OCI-LY7 (cell line): ENCODE data around the gene CTXN3. TPM values are rescaled to one million over a fixed set of nuclear protein-coding genes. Genes with fewer than 3 reads are reported as not detected.

Experiments used
- BruUV-seq: library from RNA; stranded (reverse); fragments of 400-500 nt; replicated peaks from 2 replicates; lab custom pipeline; 2021; lab: Mats Ljungman, UMichigan
- CTCF ChIA-PET: fragments of 300-600 bp; sonication (Branson Sonifier 250); formaldehyde crosslinking; loops from one replicate; lab custom pipeline; 2022; ENCODE audit warnings: antibody characterized with exemption; ENCODE audit not compliant: unreplicated experiment; lab: Charles Lee
- POLR2A ChIA-PET: fragments of 300-600 bp; sonication (Branson Sonifier 250); formaldehyde crosslinking; loops from one replicate; lab custom pipeline; 2022; ENCODE audit warnings: antibody characterized with exemption; lab: Charles Lee
- DNase-seq: peaks from one replicate; pipeline ENCODE4 v3.0.0-alpha.2; 2015; ENCODE audit warnings: low spot score
- H2AFZ ChIP-seq: fragments of 200-600 bp; sonication (generic), shearing (Covaris generic); 2 replicates; pipeline ENCODE4 v1.6.1; 2014; ENCODE audit warnings: mild to moderate bottlenecking, antibody characterized with exemption, low read length, moderate library complexity
- H3K27ac ChIP-seq: fragments of 200-600 bp; sonication (generic); 2 replicates; pipeline ENCODE4 v1.5.1; 2014; ENCODE audit warnings: mixed run types, low read depth, mild to moderate bottlenecking, moderate library complexity, low read length, inconsistent platforms; ENCODE audit not compliant: poor library complexity, severe bottlenecking
- H3K36me3 ChIP-seq: fragments of 200-600 bp; sonication (generic); 2 replicates; pipeline ENCODE4 v1.6.1; 2014; ENCODE audit warnings: mild to moderate bottlenecking, antibody characterized with exemption, low read length, moderate library complexity, mixed read lengths; ENCODE audit not compliant: insufficient read depth
- H3K4me1 ChIP-seq: fragments of 200-600 bp; sonication (generic); 2 replicates; pipeline ENCODE4 v1.5.1; 2014; ENCODE audit warnings: mild to moderate bottlenecking, low read length; ENCODE audit not compliant: insufficient read depth, poor library complexity, severe bottlenecking
- H3K4me2 ChIP-seq: fragments of 200-600 bp; sonication (generic); 2 replicates; pipeline ENCODE4 v1.6.1; 2014; ENCODE audit warnings: mild to moderate bottlenecking, low read length
- H3K4me3 ChIP-seq: fragments of 200-600 bp; sonication (generic); 2 replicates; pipeline ENCODE4 v1.5.1; 2014; ENCODE audit warnings: mild to moderate bottlenecking, low read depth, low read length; ENCODE audit not compliant: poor library complexity, severe bottlenecking
- H3K79me2 ChIP-seq: fragments of 200-600 bp; sonication (generic); 2 replicates; pipeline ENCODE4 v1.6.1; 2016; ENCODE audit warnings: low read depth, mild to moderate bottlenecking, low read length, moderate library complexity, mixed read lengths; ENCODE audit not compliant: insufficient read depth
- H3K9me2 ChIP-seq: fragments of 200-600 bp; sonication (generic); 2 replicates; pipeline ENCODE4 v1.6.1; 2016; ENCODE audit warnings: mild to moderate bottlenecking, low read length, mixed read lengths; ENCODE audit not compliant: insufficient read depth
- H3K9me3 ChIP-seq: fragments of 200-600 bp; sonication (generic); 2 replicates; pipeline ENCODE4 v1.6.1; 2014; ENCODE audit warnings: mild to moderate bottlenecking, mixed run types, low read length, mixed read lengths
- H4K20me1 ChIP-seq: fragments of 200-600 bp; sonication (generic); 2 replicates; pipeline ENCODE4 v1.6.1; 2014; ENCODE audit warnings: mild to moderate bottlenecking, antibody characterized with exemption, low read length, moderate library complexity, mixed read lengths; ENCODE audit not compliant: insufficient read depth
- CTCF ChIP-seq: fragments of 200-600 bp; sonication (generic); conservative IDR thresholded peaks from 2 replicates; pipeline ENCODE4 v1.5.1; 2014; ENCODE audit warnings: mild to moderate bottlenecking, antibody characterized with exemption, low read length, moderate library complexity, mixed read lengths
- EZH2phosphoT487 ChIP-seq: fragments of 200-600 bp; sonication (generic); IDR thresholded peaks from 2 replicates; pipeline ENCODE4 v1.6.1; 2018; ENCODE audit warnings: low read depth, borderline replicate concordance, mild to moderate bottlenecking, mixed run types, antibody characterized with exemption, low read length, moderate library complexity, mixed read lengths
- intact Hi-C: fragments of 100-400 bp; cut with micrococcal nuclease; formaldehyde crosslinking; loops from one replicate; pipeline ENCODE4 v1.10.0; 2022; ENCODE audit not compliant: unreplicated experiment
- total RNA-seq, 2 experiments: library from RNA; depleted of rRNA in 1 of 2; stranded (reverse); fragments of >200 nt in 1 of 2; shearing (Covaris generic) in 1 of 2; gene quantifications; 2 replicates each; pipeline ENCODE4 v1.2.3, GENCODE V29; 2014 to 2022

CTXN3 gene
- total RNA-seq, 2 experiments from 2014 or later: not detected

GRCh38 chr5:127702926-127703561 is 54.2 kb downstream of the CTXN3 start, which contains the start of gene CCDC192:
Gene CCDC192 (plus strand): TSS chr5:127703391. CDS start chr5:127703446, 55 bp downstream.
- Histone ChIP-seq H3K9me2 (no peaks in the 10 kb centered on the region), H3K4me2 (no peak within 1 kb of the TSS), H2AFZ (no peak within 1 kb of the TSS), H3K9me3 (no peaks in the 10 kb centered on the region), H3K4me1 (no peaks in the 10 kb centered on the region), H3K4me3 (no peak within 1 kb of the TSS), H3K79me2 (no peaks in the 10 kb centered on the region), H4K20me1 (no peaks in the 10 kb centered on the region), H3K36me3 (no peaks in the 10 kb centered on the region), H3K27ac (no peak within 1 kb of the TSS)
- no peak for TF ChIP-seq EZH2phosphoT487
- no peak for TF ChIP-seq CTCF
- no TSS peak for BruUV-seq
- DNase-seq: no peak
- intact Hi-C loops: no loop called here
- ChIA-PET CTCF (no interaction called here), POLR2A (no interaction called here)

DNA sequence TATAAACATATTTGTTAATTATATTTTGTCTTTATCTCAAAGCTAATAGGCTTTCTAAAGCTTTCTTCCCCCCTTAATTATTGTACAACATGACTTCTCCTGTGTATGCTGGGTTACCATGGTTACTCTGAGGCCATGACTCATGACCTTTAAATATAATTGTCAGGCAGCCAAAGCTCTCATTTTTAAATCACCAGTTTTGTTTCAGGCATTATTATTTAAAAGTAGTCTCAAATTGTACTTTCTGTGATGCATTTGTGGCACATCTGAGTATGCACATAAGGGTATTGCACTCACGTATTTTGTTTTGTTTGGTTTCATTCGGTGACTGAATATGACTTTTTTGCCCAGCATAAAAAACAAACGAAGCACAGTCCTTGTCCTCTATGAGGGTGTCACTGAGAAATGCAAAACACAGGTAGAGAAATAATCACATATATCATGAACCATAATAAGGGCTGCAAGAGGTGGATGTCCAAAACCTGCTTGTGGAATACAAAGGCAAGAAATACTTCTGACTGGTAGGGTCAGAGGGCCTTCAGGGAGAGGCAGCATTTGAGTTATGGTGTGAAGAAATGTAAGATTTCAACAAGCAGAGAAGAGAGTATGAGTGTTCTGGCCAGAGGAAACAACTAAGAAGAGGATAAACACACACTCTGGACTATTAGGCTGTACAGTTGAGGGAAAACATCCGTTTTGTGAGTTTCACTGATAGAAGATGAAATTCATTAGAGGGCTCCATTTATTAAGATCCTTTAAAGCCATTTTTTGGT is 56.4 kb downstream of the CTXN3 start:
- Histone ChIP-seq H3K9me2 (no peaks in the 10 kb centered on the region), H3K79me2 (no peaks in the 10 kb centered on the region), H3K9me3 (no peaks in the 10 kb centered on the region), H3K4me3 (no peak overlapping the region), H2AFZ (no peak overlapping the region), H4K20me1 (no peaks in the 10 kb centered on the region), H3K36me3 (no peaks in the 10 kb centered on the region), H3K27ac (no peak overlapping the region), H3K4me1 (no peaks in the 10 kb centered on the region), H3K4me2 (no peak overlapping the region)
- DNase-seq: no peak
- intact Hi-C loops: no loop called here
- no TSS peak for BruUV-seq
- TF ChIP-seq CTCF (no peak), EZH2phosphoT487 (no peak)
- ChIA-PET POLR2A (no interaction called here), CTCF (no interaction called here)

GRCh38 chr5:127706691-127707090 is 57.8 kb downstream of the CTXN3 start:
- H4K20me1 ChIP-seq: no peaks in the 10 kb centered on the region
- no peaks in the 10 kb centered on the region for H3K9me2 ChIP-seq
- H3K27ac ChIP-seq: no peak overlapping the region
- no peaks in the 10 kb centered on the region for H3K9me3 ChIP-seq
- TF ChIP-seq CTCF: no peak
- no peak for TF ChIP-seq EZH2phosphoT487
- no peaks in the 10 kb centered on the region for H3K79me2 ChIP-seq
- no peak overlapping the region for H2AFZ ChIP-seq
- DNase-seq: no peak
- no peaks in the 10 kb centered on the region for H3K36me3 ChIP-seq
- intact Hi-C loops: no loop called here
- no peaks in the 10 kb centered on the region for H3K4me1 ChIP-seq
- no peak overlapping the region for H3K4me3 ChIP-seq
- H3K4me2 ChIP-seq: no peak overlapping the region
- ChIA-PET POLR2A (no interaction called here), CTCF (no interaction called here)
- no TSS peak for BruUV-seq
